GM21381 (cell line): ENCODE measurements around the gene MAP2K5.

Experiments
- ATAC-seq: cut with Tn5 transposase; IDR thresholded peaks from one replicate; pipeline ENCODE4 v1.9.1; 2021; ENCODE audit warnings: mild to moderate bottlenecking, moderate library complexity; ENCODE audit not compliant: unreplicated experiment

Gene MAP2K5

DNA sequence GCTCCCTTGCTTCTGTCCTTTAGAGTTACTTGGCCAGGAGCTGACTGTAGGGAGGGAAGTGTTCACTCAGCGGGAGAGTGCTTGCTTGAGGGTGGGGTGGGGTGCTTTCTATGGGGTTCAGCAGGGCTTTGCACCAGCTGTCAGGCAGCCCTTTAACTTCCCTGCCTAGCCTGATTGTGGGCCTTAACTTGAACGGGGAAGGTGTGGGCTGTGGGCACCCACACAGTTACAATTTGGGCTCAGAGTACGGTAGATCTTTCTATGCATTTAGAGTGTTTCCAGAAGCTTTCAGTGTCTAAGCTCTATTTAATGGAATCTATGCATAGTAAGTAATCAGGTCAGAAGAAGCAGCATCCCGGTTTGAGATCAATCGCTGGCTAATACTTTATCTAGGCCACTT, 234.6 kb downstream of the MAP2K5 start:
- no peak for ATAC-seq

DNA sequence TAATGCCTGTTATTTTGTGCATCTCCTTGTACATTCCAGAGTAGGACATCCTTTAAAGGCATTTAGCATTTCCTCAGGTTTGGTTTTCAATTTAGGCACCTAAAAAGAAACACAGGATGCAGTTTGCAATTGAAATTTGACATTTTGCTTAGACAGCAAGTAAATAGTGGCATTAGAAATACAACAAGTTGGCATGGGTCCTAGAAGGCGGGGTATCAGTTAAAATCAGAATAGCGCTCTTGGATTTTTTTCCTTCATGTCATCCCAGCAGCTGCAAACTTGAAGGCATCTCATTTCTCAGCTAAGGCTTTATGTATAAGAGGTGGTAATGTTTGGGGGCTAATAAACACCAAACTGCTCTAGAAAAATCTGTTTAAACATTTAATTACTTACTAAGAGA, 235.3 kb downstream of the MAP2K5 start:
- no peak for ATAC-seq

DNA sequence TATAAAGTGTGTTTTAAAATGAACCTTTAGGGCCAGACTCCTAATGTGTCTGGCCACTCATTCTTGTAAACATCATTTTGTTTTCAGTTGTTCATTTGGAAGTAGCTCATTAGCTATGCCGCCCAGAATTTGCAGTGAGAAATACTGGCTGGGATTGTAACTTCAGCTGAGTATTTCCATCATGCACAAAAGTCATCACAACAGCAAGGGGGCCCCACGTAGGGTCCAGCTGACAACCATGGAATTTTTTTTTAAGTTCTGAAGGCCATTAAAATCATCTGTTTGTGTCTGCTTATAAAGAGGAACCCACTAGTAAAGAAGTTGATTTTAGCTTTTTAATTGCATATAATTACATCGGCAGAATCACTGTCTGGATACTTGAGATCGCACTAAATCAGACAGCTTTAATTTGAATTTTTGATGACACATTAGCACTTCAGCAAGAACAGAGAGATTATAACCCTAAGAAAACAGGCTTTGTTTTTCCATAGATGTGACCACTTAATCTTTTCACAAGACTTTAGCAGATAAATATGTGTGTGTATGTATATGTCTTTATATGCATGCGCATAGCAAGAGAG, 236.6 kb downstream of the MAP2K5 start:
- ATAC-seq, result no peak

DNA sequence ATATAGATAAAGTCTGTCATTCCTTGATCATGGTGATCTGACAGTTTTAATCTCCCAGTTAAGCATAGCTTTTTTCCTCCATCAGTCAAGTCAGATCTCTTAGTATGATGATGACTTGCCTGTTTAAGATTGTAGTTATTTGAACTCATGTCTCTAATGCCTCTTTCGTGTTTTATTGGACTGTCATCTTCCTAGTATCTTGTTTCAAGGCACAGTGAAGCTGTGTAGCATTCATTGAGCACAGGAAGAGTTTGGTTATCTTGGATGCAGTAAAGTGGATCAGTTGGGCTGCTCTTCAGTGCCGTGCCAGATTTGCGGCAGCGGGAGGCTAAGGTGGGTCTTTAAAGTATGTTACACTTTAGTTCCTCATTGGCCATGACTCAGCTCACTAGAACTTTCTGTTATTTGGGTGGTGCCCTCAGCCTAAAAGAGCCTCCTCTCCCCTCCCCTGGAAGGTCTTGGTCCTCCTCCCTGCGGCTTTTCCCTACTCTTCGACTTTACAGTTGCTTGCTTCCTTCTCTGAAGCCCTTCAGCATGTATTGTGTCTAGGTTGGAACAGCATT, 237.1 kb downstream of the MAP2K5 start:
- no peak for ATAC-seq

DNA sequence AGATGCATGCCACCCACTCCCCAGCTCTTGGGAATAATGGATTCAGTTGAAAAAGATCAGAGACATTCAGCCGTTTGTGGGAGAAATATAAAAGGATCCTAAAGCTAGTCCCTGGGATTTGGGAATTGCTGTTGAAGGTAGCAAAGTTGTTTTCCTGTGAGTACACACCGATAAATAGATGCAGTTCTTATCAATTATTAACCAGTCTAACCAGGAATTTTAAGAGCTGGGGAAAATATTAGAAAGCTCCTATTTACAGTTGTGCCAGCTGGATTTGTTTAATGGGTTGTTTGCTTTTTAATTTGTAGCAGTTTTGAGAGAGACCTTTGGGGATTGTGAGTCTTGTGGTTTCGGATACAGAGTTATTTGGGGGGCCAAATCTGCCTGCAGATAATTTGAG, 238.6 kb downstream of the MAP2K5 start:
- ATAC-seq, result no peak

DNA sequence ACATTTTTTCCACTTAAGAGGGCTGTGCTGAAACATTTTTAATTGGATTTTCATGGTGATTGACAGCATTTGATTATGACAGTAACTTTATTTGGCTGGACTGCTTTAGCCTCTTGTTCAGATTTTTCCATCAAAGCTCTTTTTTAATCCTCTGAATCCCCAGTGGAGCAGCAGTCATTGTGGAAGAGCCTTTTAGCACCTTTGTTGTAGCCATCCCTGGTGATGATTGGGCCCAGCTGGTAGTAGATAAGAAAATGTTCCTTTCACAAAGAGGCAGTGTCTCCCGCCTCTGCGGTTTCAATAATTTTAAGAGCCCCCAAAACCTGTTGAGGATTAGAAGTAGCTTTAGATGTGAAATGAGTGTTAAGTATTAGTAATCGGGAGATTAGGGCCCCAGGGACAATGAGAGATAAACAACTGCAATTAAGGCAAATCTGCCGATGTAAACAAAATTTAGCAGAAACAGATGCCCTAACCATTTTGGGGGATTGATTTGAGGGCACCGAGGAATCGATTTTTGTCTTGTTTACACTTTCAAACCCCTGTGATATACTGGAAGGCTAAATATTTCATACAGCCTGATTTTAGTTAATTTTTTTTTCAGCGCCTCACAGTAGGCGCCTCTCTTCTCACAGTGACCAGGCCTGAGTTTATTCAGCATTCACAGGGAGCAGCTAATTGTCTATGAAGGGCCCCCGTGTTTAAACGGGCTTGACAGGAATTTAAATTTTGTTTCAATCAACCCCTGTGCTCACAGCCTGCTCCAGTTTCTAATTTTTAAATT, 239.6 kb downstream of the MAP2K5 start:
- ATAC-seq, result no peak

DNA sequence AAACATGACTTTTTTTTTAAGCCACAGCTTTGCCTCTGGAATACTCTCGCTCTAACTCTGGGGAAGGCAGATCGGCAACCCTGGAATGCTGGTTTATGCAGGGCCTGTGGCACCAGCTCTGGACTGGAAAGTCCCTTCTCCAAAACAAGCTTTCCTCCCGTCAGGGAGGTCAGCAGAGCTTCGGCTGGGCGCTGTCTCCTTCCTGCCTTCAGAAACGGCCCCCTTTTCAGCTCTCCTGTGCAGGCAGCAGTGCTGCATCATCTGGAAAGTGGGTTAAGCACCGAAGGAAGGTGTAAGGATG, 240.1 kb downstream of the MAP2K5 start:
- no peak for ATAC-seq

DNA sequence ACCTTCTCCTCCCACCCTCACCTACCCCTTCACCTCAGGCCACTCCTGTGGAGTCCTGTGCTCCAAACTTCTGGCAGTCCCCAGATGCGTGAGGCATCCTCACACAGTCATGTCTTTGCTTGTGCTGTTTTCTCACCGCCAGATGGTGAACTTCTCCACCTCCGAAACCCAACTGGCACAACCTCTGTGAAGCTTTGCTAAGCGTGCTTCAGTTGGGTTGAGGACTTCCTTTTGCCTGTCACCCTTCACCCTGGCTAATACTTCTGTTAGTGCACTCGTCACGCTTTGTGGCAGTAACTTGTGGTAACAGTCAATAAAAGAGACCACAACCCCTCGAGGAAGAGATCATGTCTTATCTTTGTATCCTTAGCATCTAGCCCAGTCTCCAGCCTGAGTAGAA, 240.8 kb downstream of the MAP2K5 start:
- peak; percentile 55 for ATAC-seq

DNA sequence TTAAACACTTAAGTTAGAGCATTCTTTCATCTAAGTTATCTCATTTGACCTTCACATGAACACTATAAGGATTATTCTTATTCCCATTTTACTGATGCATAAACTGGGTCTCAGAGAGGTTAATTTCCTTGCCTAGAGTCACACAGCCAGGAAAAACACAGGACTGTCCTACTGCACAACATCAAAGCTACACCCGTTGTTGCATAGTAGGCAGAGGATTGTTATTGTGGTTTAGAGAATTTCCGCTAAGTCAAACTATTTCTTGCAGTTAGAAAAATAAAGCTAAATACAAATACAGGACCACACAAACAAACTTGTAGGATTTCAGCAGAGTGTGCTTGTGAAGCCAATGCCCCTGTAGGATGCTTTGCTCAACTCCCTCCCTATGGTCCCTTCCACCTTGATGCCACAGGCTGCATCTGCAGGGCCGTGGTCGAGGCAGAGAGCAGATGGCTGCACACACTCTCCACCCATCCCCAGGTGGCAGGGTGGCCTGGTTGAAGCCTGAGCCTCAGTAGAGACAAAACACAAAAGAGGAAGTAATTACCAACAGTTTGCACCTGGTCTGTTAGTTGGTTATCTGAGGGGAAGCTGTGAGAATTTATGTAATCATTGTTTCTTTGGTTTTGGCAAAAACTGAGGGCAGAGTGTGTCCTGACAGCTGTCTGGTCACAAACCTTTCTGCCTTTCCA, 241.7 kb downstream of the MAP2K5 start:
- ATAC-seq, result peak; percentile 82

DNA sequence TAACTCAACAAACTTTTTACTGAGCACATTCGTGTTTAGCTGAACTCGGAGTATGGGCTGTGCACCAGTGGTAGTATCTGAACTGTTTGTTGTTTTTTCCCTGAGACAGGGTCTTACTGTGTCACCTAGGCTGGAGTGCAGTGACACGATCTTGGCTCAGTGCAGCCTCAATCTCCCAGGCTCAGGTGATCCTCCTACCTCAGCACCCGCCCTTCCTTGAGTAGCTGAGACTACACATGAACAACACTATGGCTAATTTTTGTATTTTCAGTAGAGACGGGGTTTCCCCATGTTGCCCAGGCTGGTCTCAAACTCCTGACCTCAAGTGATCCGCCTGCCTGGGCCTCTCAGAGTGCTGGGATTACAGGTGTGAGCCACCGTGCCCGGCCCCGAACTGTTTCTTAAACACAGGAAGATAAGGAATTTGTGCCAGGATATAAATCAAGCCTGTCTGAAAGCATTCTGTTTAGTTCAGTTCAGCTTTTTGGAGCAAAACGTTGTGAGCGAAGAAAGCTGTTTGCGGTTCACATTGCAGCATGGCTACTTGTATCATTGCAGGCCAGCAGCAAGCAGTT, 242.4 kb downstream of the MAP2K5 start:
- ATAC-seq, result peak; percentile 8

DNA sequence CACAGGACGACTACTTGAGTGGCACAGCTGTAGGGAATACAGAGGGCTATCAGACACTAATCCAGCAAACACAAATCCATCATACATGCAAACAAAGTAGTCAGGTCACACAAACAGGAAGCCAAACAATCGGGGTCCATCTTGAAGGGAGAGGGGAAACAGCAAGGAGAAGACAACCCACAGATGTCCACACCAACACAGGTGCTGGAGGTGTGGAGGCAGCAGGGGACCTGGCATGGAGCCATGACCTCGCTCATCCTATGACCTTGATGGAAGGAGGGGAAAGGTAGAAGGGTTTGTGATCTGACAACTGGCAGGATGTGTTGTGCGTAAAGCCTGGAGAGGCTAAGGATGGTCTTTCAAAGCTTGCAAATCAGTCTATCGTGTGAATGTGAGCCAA, 242.9 kb downstream of the MAP2K5 start:
- ATAC-seq, result no peak

DNA sequence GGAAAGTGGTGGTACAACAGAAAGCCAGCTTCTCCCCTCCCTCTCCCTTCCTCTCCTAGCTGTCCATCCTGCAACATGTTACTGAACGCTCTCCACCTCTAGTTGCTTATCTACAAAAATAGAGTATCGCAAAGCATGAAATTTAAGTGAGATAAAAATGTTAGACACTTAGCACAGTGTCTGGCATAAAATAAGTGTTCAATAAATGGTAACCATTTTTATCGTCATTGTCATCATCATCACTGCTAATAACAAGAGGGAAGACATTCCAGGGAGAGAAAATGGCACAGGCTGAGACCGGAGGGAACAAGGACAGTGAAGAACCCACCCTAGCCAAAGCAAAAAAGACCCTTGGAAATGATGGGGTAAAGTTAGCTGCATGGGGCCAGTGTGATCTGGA, 244.1 kb downstream of the MAP2K5 start:
- ATAC-seq, result no peak

DNA sequence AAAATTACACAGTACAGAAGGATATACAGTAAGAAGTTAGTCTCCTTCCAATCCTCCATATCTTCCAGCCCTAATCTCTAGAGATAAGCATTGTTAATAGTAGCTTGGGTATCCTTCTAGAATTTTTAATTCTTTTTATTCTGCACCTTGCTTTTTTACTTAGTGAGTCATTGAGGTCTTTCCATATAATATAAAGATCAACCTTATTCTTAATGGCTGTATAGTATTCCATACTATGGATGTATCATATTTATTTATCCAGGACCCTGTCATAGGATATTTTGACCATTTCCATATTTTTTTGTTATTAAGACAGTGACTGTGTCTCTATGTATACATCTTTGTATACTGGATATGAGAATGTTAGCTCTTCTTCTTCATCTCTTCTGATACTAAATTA, 246.5 kb downstream of the MAP2K5 start:
- no peak for ATAC-seq

DNA sequence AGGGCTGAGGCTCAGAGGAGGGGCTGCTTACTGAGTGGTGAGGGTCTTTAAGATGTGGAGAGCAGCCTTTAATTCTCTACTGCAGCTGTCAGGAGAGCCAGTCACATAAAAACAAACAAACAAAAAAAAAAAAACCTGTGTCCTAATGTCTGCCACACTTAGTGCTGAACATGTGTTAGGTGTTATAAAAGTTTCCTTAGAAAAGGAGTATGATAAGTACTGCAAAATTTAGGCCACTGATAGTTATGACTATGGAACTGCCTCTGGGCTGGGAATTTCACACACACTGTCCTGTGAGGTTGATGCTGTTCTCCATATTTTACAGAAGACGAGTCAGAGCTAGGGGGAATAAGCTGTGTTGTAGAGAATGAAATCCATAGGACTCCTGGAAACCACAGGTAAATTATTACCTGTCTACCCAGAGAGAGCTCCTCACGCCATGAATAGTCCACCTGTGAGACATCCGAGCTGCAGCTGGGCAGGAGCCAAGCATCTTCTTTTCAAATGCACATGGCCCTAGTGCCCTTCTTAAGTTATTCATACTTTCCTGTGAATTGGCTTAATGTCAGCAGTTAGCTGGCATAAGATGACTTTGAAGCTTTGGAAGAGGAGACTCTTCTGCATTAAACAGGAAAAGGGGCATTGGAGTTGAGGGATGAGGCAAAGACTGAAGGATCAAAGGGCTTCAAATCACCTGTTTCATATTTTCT, 248.3 kb downstream of the MAP2K5 start:
- no peak for ATAC-seq

DNA sequence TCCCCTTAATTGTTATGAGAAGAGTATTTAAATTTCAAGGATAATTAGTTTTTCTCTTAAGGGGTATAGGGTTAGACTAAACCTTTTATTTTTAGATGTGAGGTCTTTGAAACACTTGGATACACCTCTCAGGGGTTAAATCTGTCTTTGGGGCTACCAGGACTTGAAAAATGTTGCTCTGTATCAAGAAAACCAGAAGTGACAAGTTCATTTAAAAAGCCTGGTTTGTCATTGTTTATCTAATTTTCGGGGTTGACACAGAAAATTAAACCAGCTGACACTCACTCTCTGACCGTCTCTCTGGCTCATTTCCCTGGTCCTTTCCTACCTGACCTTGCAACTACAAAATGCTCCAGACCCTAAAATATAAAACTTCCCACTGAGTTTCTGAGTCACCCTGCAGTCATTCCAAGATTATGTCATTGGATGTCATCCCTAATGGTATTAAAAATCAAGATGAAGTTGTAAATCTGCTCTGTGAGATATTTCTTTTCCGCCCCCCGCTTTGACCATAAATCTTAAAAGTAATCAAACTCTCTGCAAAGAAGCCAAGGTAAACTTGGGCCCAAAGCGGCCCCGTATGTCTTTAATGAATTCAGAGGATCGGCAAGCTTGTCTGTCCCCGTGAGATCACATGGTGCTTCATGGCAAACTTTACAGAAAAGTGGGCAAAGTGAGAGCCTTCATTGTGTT, 249.9 kb downstream of the MAP2K5 start:
- no peak for ATAC-seq

DNA sequence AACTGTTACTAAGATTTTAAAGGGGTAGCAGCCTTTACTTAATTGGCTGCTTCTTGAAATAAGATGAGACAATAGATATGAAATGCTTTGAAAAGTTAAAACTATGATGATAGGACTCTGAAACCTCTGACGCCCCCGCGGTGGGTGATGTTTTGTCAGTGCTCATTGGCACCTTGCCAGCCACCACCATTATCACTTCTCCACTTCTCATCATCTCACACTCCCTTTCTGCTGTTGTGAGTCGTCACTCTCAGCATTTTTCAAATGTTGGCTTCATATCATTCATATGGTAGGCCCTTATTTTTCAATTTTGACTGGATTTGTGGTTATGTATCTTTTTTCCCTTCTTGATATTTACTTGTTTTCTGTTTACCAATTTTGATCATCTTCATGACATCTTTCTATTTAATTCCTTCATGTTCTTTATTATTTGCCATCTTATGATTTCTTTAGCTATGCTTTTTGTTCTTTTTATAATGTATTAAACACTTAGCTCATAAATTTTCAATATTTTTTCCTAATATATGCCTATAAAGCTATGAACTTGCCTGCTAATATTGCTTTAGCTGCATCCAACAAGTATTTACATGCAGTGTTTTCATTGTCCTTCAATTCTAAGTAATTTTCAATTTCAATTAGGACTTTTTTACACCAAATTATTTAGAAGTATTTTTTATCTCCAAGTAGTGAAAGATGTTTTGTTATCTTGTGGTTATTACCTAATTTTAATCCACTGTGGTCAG, 252.5 kb downstream of the MAP2K5 start:
- no peak for ATAC-seq

DNA sequence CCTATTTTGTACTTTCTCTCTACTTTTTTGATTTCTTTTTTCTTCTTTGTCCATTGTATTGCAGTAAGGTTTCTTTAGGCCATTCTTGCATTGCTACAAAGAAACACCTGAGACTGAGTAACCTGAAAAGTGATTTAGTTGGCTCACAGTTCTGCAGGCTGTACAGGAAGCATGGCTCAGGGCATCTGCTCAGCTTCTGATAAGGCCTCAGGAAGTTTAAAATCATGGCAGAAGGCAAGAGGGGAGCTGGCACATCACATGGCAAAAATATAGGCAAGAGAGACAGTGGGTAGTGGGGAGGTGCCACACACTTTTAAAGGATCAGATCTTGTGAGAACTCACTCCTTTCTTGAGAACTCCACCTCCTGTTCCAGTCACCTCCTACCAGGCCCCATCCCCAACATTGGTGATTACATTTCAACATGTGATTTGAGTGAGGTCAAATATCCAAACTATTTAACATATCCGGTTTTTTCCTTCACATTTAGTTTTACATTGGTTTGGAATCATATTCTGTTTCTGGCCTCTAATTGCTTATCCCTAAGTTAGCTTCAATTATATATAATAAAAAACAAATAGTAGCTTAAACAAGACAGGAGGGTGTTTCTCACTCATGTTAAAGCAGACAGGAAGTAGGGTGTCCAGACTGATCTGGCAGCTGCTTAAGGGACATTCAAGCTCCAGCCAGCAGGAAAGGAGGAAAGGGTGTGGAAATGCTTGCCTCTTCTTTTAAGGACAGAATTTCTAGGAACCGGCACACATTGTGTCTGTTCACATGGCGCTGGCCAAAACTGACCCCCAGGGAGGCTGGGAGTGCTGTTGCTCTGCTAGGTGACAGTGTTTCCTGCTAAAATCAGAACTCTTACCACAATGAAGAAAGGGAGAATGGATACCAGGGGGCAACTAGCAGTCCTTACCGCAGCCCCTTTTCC, 254.0 kb downstream of the MAP2K5 start:
- ATAC-seq, result no peak

DNA sequence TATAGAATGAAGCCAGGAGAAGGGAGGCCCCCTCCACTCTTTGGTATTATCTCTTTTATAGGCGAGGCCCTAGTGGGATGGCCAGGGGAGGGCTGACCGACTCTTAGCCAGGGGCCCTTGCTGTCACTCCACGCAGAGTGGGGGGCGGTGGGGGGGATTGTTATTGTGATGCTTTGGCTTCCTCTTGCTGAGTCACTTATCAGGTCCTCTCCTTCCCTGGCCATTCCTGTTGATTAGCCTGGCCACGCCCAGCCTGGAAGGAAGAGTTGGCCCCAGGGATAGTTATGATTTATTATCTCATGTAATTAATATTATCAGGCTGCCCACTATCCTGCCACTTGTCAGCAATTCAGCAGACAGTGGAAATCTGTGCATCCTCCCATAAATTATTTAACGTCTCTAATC, 257.3 kb downstream of the MAP2K5 start:
- ATAC-seq, result no peak

DNA sequence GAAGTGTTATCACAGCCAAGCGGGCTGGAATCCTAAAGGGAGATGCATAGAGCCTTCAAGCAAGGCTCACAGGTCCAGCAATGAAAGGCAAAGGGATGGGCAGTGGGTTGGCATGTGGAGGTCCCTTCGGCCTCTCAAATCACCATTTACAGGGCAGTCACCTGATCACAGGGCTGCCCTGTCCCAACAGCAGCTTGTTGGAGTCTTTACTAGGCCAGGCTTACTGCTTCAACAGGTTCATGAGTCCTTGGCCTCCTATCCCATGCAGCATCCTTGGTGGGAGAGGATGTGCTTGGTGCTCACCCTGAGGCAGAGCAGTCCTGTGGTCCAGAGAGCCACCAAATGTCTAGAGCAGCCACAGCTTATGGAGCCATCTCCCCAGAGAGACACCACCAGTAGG, 258.6 kb downstream of the MAP2K5 start:
- no peak for ATAC-seq
